Heart left ventricle (tissue), 16 donors: Measurements from ENCODE around the gene TMEM170B. TPM values are rescaled to one million over a fixed set of nuclear protein-coding genes. Genes with fewer than 3 reads are reported as not detected.

Experiments
- ATAC-seq, 4 donors: fragments of 200-7000 bp; cut with Tn5 transposase; one replicate each; pipeline ENCODE4 v1.9.1; 2020 to 2022; ENCODE audit warnings: moderate library complexity in 4 of 4, mild to moderate bottlenecking in 3 of 4, moderate number of reproducible peaks in 1 of 4
- DNase-seq, 5 donors: peaks; one replicate each; pipeline ENCODE4 v3.0.0-alpha.2; 2020
- H3K27ac ChIP-seq, 12 donors: fragments of 200-600 bp; sonication (generic) in 4 of 12; one replicate each; pipeline versions ENCODE4 v1.5.0 to v1.8.0; 2016 to 2022; ENCODE audit warnings: mild to moderate bottlenecking in 2 of 12
- H3K27me3 ChIP-seq, 9 donors: fragments of 200-600 bp; sonication (generic) in 2 of 9; one replicate each; pipeline versions ENCODE4 v1.5.1 to v1.8.0; 2016 to 2022; ENCODE audit warnings: mild to moderate bottlenecking in 3 of 9
- H3K36me3 ChIP-seq, 9 donors: fragments of 200-600 bp; sonication (generic) in 2 of 9; one replicate each; pipeline versions ENCODE4 v1.5.0 to v1.8.0; 2018 to 2022; ENCODE audit warnings: mild to moderate bottlenecking in 2 of 9
- H3K4me1 ChIP-seq, 12 donors: fragments of 200-600 bp; sonication (generic) in 4 of 12; one replicate each; pipeline versions ENCODE4 v1.5.0 to v1.8.0; 2016 to 2022; ENCODE audit warnings: mild to moderate bottlenecking in 3 of 12
- H3K4me3 ChIP-seq, 12 donors: fragments of 200-600 bp; sonication (generic) in 4 of 12; one replicate each; pipeline versions ENCODE4 v1.5.0 to v1.8.0; 2017 to 2022; ENCODE audit warnings: mild to moderate bottlenecking in 9 of 12, moderate library complexity in 4 of 12
- H3K9me3 ChIP-seq, 12 donors: fragments of 200-600 bp; sonication (generic) in 4 of 12; one replicate each; pipeline versions ENCODE4 v1.5.0 to v1.8.0; 2016 to 2022; ENCODE audit warnings: mild to moderate bottlenecking in 1 of 12
- POLR2A ChIP-seq, 2 donors: fragments of 450-650 bp; IDR thresholded peaks; one replicate each; pipeline ENCODE4 v1.6.1; 2017; ENCODE audit warnings: antibody characterized with exemption in 2 of 2, mild to moderate bottlenecking in 2 of 2, moderate library complexity in 2 of 2
- WGBS, 4 donors: extraction: QIAGEN DNeasy Blood & Tissue Kit in 2 of 4; methylation state at CpG; one replicate each; pipeline versions ENCODE4 v1.1.5 to v1.1.7; 2013 to 2018; 5-methylcytosine and 5-hydroxymethylcytosine counted together
- intact Hi-C, 10 donors: fragments of 100-400 bp; cut with DNase I; formaldehyde crosslinking; loops; one replicate each; pipeline versions ENCODE4 v1.11.1 to v1.14.2; 2022
- polyA plus RNA-seq, 2 donors: library from polyadenylated mRNA; stranded (reverse); fragments of 200-250 nt; gene quantifications; one replicate each; pipeline ENCODE4 v1.2.3, GENCODE V29; 2013
- total RNA-seq, 9 donors: library from RNA; depleted of rRNA in 2 of 9; stranded (reverse); fragments of >200 nt in 2 of 9; fragmentation: NEBNext Ultra II Directional in 3 of 9; extraction: Animal tissue kit (Norgen Biotek cat#: 25700) in 3 of 9; gene quantifications; one replicate each; pipeline versions ENCODE4 v1.1.0 to v1.2.4, GENCODE V29; 2016 to 2023
- TF ChIP-seq, protein P1 (sequence below), 12 donors: fragments of 200-600 bp; sonication (generic) in 4 of 12; IDR thresholded peaks; one replicate each; pipeline versions ENCODE4 v1.5.0 to v1.8.0; 2018 to 2022; ENCODE audit warnings: antibody characterized with exemption in 12 of 12, mild to moderate bottlenecking in 5 of 12
- donor health status: ischemic (EF 13 %, LVEDD 7.1; RV severe dilation, severe dysfunction).
- donor health status: healthy with polysubstance abuse.
- donor health status: DM: no; HTN: yes; CAD: no.
- donor health status: DM: no; HTN: no; CAD: no.
- donor health status: ischemic (EF 25% LVEDD 6.9; RV normal size, moderate dysfunction).
- donor health status: ischemic (EF 25% LVEDD 5.7; RV mildly dilated, moderate dysfunction).
- donor health status: healthy.
- donor health status: DM: yes; HTN: yes; CAD: no.
- donor health status: ischemic (EF 35%, LVEDD 5.7; RV mildly dilated, moderate dysfunction).
- donor health status: nonischemic (EF 11% LVEDD 7.7; RV severe dilation, severe dysfunction).
- donor health status: DM: yes; HTN: yes; CAD: no.
- donor health status: PGD.
- donor health status: ischemic (EF 29% LVEDD 5.4; RV normal size, mild dysfunction).
- donor health status: nonischemic (EF 23%, LVEDD 6.1; RV moderate dilation, normal function).

The TMEM170B gene
- total and polyA plus RNA-seq, 11 donors: 1.0 to 5.9 (median 3.9) TPM

GRCh38 chr6:11614534-11615213 is 77.1 kb downstream of the TMEM170B start:
- DNase-seq (no peak), ATAC-seq (no peak)
- Histone ChIP-seq H3K9me3 (no peaks in the 10 kb centered on the region), H3K27ac (peak overlapping the region in 3 of 12 donors; percentile 8 to 17 (median 12)), H3K4me1 (peaks cover 0 to 13% (median 4%) of the 10 kb centered on the region in 12 donors), H3K4me3 (no peak overlapping the region), H3K36me3 (no peaks in the 10 kb centered on the region), H3K27me3 (no peaks in the 10 kb centered on the region)
- WGBS, 4 donors: 73 to 89% (median 83%) methylated on average over 10 of the region's 10 CpGs
- intact Hi-C loops: no loop called here
- no peak for TF ChIP-seq POLR2A (IDR thresholded peaks at IDR 0.05)
- TF ChIP-seq, protein P1, sequence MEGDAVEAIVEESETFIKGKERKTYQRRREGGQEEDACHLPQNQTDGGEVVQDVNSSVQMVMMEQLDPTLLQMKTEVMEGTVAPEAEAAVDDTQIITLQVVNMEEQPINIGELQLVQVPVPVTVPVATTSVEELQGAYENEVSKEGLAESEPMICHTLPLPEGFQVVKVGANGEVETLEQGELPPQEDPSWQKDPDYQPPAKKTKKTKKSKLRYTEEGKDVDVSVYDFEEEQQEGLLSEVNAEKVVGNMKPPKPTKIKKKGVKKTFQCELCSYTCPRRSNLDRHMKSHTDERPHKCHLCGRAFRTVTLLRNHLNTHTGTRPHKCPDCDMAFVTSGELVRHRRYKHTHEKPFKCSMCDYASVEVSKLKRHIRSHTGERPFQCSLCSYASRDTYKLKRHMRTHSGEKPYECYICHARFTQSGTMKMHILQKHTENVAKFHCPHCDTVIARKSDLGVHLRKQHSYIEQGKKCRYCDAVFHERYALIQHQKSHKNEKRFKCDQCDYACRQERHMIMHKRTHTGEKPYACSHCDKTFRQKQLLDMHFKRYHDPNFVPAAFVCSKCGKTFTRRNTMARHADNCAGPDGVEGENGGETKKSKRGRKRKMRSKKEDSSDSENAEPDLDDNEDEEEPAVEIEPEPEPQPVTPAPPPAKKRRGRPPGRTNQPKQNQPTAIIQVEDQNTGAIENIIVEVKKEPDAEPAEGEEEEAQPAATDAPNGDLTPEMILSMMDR (IDR thresholded peaks at IDR 0.05): no peak

DNA sequence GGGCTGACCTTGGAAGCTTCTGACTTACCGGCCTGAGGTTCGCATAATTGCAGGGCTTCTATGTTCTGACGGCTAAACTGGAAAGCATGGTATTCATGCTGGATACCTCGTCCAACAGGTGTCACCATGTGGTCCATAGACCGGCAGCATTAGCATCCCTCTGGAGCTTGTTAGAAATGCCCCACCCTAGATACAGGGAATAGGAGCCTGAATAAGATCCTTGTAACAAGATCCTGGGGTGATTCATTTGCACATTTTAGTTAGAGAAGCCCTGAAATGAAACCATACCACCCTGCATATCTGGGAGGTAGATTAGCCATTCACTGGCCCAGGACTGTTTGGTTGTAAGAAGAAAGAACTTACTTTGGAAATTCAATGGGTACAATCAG is 77.7 kb downstream of the TMEM170B start:
- TF ChIP-seq POLR2A (IDR thresholded peaks at IDR 0.05): no peak
- TF ChIP-seq, protein P1 (IDR thresholded peaks at IDR 0.05): no peak
- H3K9me3 ChIP-seq: no peaks in the 10 kb centered on the region
- DNase-seq (no peak), ATAC-seq (no peak)
- intact Hi-C loops: no loop called here
- peaks cover 0 to 11% (median 0%) of the 10 kb centered on the region in 12 donors for H3K4me1 ChIP-seq
- WGBS, 4 donors: 87 to 97% (median 93%) methylated on average over 5 of the region's 5 CpGs
- H3K4me3 ChIP-seq: no peak overlapping the region
- H3K27me3 ChIP-seq: no peaks in the 10 kb centered on the region
- H3K27ac ChIP-seq: peak overlapping the region in 1 of 12 donors; percentile 8
- H3K36me3 ChIP-seq: no peaks in the 10 kb centered on the region

GRCh38 chr6:11616200-11616611 is 78.7 kb downstream of the TMEM170B start:
- peak in 3 of 4 donors; percentile 28 to 58 (median 31) for ATAC-seq
- TF ChIP-seq POLR2A (IDR thresholded peaks at IDR 0.05): no peak
- TF ChIP-seq, protein P1 (IDR thresholded peaks at IDR 0.05): no peak
- peak overlapping the region in 1 of 12 donors; percentile 9 for H3K27ac ChIP-seq

DNA sequence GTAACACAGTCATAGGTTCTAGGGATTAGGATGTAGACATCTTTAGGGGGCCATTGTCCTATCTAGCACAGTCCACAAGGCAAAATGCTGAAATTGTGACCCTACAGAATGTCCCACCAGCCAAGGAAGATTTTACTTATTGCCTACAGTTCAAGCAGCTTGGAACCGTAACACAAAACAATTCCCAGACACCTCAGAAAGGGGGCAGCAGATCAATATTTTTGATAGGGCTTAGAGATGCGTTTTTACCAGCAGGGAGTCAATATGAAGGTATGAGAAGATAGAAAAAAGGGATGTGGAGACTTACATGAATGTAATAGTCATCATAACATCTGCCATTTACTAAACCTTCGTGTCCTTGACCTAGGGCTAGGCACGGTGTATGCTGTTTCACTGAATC is 81.0 kb downstream of the TMEM170B start:
- no peak for TF ChIP-seq POLR2A (IDR thresholded peaks at IDR 0.05)
- TF ChIP-seq, protein P1 (IDR thresholded peaks at IDR 0.05): peak in 7 of 12 donors; percentile 11 to 38 (median 14)
- Histone ChIP-seq H3K27me3 (no peaks in the 10 kb centered on the region), H3K36me3 (no peaks in the 10 kb centered on the region), H3K27ac (no peak overlapping the region), H3K4me3 (no peak overlapping the region), H3K9me3 (no peaks in the 10 kb centered on the region), H3K4me1 (peaks cover 0 to 8% (median 0%) of the 10 kb centered on the region in 12 donors)
- intact Hi-C loops: no loop called here
- ATAC-seq: no peak
- 51 to 74% (median 60%) methylated on average over 4 of the region's 4 CpGs for WGBS, 4 donors
- no peak for DNase-seq

More at GRCh38 chr6:11616200-11616611, 78.7 kb downstream of the TMEM170B start:
- Histone ChIP-seq H3K36me3 (no peaks in the 10 kb centered on the region), H3K27me3 (no peaks in the 10 kb centered on the region), H3K4me3 (no peak overlapping the region), H3K4me1 (peaks cover 0 to 11% (median 0%) of the 10 kb centered on the region in 12 donors), H3K9me3 (no peaks in the 10 kb centered on the region)
- 53 to 79% (median 74%) methylated on average over 4 to 5 of the region's 5 CpGs for WGBS, 4 donors
- peak in 1 of 5 donors; percentile 23 for DNase-seq
- intact Hi-C loops: no loop called here
